HK-2 (cell line): ENCODE results near the gene ANKRD18B.
"Not testable (repeated sequence)": the region's sequence is repeated elsewhere in the genome, so short reads cannot be mapped to it uniquely, and the experiment has no call there.

Experiments used
- DNase-seq: peaks from one replicate; pipeline ENCODE4 v3.0.0-alpha.2; 2018; ENCODE audit not compliant: unreplicated experiment

The ANKRD18B gene

GRCh38 chr9:33523397-33524305 is at the start of gene ANKRD18B:
Gene ANKRD18B, plus strand, starts transcription at chr9:33524251. Its CDS starts 239 bp downstream, at chr9:33524490.
- DNase-seq, result peak; percentile 70

GRCh38 chr9:33475357-33475756 is 48.7 kb upstream of the ANKRD18B start:
- DNase-seq, result no peak

DNA sequence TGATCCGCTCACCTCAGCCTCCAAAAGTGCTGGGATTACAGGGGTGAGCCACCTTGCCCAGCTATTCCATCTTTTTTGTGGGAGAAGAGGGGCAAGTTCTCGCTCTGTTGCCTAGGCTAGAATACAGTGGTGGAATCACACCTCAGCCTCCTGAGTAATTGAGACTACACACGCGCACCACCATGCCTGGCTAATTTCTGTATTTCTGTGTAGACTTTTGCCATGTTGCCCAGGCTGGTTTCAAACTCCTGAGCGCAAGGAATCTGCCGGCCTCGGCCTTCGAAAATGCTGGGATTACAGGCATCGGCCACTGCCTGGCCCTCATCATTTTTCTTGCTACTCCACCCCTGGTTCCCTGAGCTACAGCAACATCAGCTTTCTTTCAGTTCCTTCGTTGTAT is 47.5 kb upstream of the ANKRD18B start:
- no peak for DNase-seq

DNA sequence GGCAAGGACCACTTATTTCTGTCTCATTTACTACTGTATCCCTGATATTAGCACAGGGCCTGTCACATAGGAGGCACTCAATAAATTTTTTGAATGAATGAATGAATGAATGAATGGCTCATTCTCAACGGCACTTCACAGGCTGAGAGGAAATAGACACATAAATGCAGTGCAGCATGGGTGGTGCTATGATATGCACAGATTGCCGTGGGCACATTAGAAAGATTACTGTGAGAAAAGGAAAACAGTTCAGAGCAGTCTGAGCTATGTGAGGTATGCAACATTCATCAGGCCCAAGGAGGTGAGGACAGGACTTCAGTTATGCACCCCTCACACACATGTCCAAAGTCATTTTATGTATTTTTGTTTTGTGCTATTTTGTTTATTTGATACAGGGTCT is 43.9 kb upstream of the ANKRD18B start:
- no peak for DNase-seq

DNA sequence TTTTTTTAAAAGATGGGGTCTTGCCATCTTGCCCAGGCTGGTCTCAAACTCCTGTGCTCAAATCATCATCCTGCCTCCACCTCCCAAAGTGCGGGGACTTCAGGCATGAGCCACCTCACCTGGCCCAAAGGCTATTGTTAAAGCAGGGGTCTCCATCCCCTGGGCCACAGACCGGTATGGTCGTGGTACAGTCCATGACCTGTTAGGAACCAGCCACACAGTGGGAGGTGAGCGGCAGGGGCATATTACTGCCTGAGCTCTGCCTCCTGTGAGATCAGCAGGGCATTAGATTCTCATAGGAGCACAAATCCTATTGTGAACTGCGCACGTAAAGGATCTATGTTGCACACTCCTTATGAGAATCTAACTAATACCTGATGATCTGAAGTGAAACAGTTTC is 43.1 kb upstream of the ANKRD18B start:
- DNase-seq, result no peak

DNA sequence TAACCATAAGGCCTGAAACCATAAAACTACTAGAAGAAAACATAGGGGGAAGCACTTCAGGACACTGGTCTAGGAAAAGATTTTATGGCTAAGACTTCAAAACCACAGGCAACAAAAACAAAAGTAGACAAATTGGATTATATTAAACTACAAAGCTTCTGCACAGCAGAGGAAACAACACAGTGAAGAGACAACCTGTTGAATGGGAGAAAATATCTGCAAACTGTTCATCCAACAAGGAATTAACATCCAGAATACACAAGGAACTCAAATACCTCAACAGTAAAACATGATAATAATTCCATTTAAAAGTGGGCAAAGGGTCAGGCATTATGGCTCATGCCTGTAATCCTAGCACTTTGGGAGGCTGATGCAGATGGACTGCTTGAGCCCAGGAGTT is 38.7 kb upstream of the ANKRD18B start:
- DNase-seq, result not testable (repeated sequence)

GRCh38 chr9:33489066-33489465 is 35.0 kb upstream of the ANKRD18B start:
- no peak for DNase-seq

GRCh38 chr9:33493819-33494218 is 30.2 kb upstream of the ANKRD18B start:
- DNase-seq, result not testable (repeated sequence)

- DNase-seq, result no peak
Observed at GRCh38 chr9:33498387-33498786, 25.7 kb upstream of the ANKRD18B start.

- DNase-seq, result peak; percentile 81
Observed at GRCh38 chr9:33506626-33507370, 17.3 kb upstream of the ANKRD18B start.

DNA sequence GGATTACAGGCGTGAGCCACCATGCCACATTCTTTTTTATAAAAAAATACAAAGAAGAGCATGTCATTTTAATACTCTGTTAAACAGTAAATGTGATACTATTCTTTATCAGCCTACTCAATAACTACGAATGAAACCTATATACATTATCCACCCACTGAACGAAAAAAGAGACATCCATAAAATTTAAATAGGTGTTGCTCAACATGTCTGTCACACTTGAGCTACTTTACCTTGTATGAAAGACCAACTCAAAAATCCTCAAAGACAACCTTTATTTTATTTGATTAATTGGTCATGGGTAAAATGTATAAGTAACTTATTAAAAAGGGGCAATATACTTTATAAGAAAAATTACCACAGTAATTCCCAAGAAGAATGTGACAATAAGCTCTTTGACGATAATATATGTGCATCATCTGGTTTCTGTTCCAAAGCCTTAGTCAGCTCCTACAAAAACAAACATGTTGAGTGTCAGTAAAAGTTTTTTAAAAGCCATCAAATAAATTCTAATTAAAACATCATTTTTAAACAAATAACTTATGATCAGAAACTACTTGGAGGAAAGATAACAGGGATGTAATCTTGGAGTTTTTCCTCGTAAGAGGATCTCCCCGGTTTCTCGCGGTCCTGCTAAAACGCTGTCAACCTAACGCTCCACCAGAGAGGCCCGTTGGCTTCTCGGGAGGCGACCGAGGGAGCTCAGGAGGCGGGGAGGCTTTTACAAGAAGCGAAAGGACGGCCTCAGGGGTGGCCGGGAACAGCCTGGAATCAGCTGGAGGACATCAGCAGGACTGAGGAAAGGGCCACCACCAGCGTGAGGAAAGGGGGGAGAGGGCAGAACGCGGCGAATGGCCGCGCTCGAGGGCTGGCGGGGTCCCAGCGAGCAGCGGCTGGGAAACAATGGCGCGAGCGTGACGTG is 13.5 kb upstream of the ANKRD18B start:
- peak; percentile 26 for DNase-seq

- DNase-seq, result not testable (repeated sequence)
Observed at GRCh38 chr9:33511184-33511517, 12.9 kb upstream of the ANKRD18B start.

DNA sequence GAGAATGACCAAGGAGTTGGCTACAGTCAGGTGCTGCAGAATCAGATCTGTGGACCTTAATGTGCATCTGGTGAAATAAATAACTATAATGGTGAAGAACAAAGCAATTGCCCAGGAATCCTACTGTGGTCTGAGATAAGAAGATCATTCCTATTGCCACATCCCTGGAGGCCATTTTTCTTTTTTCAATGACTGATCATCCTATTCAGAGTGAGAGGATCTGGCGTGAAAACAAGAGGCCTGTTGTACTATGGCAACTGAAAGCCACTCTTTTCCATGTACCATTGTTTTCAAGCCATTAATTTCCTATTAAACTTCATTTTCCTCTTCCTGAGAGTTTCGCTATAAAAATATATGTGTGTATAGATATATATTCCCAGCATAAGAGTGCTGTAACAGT is 11.5 kb upstream of the ANKRD18B start:
- not testable (repeated sequence) for DNase-seq

GRCh38 chr9:33515342-33515995 is 8.6 kb upstream of the ANKRD18B start:
- DNase-seq, result not testable (repeated sequence)

GRCh38 chr9:33516397-33516796 is 7.7 kb upstream of the ANKRD18B start:
- not testable (repeated sequence) for DNase-seq

GRCh38 chr9:33517373-33517772 is 6.7 kb upstream of the ANKRD18B start:
- DNase-seq, result no peak

GRCh38 chr9:33517934-33518577 is 6.0 kb upstream of the ANKRD18B start:
- DNase-seq, result not testable (repeated sequence)

- not testable (repeated sequence) for DNase-seq
Observed at GRCh38 chr9:33521861-33522260, 2.2 kb upstream of the ANKRD18B start.

DNA sequence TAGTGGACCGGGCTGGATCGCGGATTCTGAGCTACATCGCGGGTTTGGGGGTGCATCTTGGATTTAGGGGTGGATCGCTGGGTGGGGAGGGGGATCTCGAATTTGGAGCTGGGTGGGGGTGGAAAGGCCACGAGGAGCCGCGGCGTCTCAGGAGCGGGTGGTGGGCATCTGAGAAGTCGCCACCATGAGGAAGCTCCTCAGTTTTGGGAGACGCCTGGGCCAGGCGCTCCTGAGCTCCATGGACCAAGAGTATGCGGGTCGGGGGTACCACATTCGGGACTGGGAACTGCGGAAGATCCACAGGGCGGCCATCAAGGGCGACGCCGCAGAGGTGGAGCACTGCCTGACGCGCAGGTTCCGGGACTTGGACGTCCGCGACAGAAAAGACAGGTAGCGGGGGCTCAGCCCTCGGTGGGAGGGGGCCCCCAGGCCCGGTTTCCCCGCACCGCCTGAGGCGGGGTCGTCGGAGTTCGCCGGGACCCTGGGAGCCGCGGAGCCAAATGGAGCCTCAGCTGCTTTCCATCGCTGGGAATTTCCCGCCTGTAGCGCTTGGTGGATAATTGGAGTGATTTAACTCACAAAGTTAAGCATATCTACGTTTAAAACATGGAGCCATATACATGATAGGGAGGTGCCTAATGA is 376 bp downstream of the ANKRD18B start:
- peak; percentile 28 for DNase-seq

DNA sequence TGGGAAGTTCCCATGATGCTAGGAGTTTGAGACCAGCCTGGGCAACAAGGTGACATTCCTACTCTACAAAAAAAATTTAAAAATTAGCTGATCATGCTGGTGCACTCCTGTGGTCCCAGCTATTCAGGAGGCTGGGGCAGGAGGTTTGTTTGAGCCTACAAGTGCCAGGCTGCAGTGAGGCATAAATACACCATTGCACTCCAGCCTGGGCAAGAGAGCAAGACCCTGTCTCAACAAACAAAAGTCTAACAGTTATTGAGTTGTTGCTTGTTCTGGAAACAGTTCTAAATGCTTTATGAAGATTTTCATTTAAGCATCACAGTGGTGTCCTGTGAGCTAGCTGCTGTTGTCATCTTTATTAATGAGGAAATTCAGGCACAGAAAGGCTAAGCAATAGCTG is 4.0 kb downstream of the ANKRD18B start:
- DNase-seq, result not testable (repeated sequence)
